Activated T-cell treated with anti-CD3 and anti-CD28 coated beads, Interleukin-2, amount 50 U/mL, for 24 hours (primary cell): ENCODE data around the gene PDZRN3.

Experiments used
- DNase-seq: peaks from one replicate; pipeline ENCODE4 v3.0.0-alpha.2; 2020
- H3K27ac Mint-ChIP-seq: 2 replicates; pipeline ENCODE4 v1.8.0; 2020; ENCODE audit warnings: mild to moderate bottlenecking, mixed read lengths
- H3K27me3 Mint-ChIP-seq: 2 replicates; pipeline ENCODE4 v1.8.0; 2020; ENCODE audit warnings: mixed read lengths
- H3K36me3 Mint-ChIP-seq: 2 replicates; pipeline ENCODE4 v1.8.0; 2020; ENCODE audit warnings: low read depth, mixed read lengths
- H3K4me1 Mint-ChIP-seq: 2 replicates; pipeline ENCODE4 v1.8.0; 2020; ENCODE audit warnings: low read depth, mixed read lengths
- H3K4me3 Mint-ChIP-seq: 2 replicates; pipeline ENCODE4 v1.8.0; 2020; ENCODE audit warnings: mild to moderate bottlenecking, moderate library complexity, mixed read lengths
- H3K9me3 Mint-ChIP-seq: 2 replicates; pipeline ENCODE4 v1.8.0; 2020; ENCODE audit warnings: mixed read lengths

Gene PDZRN3

GRCh38 chr3:73381551-73381950 lies 243.2 kb downstream of the PDZRN3 start:
- Mint-ChIP-seq H3K27me3 (no peaks in the 10 kb centered on the region), H3K4me3 (no peak overlapping the region), H3K27ac (no peak overlapping the region), H3K36me3 (no peaks in the 10 kb centered on the region), H3K9me3 (peaks cover 4% of the 10 kb centered on the region), H3K4me1 (no peaks in the 10 kb centered on the region)
- DNase-seq, result no peak

DNA sequence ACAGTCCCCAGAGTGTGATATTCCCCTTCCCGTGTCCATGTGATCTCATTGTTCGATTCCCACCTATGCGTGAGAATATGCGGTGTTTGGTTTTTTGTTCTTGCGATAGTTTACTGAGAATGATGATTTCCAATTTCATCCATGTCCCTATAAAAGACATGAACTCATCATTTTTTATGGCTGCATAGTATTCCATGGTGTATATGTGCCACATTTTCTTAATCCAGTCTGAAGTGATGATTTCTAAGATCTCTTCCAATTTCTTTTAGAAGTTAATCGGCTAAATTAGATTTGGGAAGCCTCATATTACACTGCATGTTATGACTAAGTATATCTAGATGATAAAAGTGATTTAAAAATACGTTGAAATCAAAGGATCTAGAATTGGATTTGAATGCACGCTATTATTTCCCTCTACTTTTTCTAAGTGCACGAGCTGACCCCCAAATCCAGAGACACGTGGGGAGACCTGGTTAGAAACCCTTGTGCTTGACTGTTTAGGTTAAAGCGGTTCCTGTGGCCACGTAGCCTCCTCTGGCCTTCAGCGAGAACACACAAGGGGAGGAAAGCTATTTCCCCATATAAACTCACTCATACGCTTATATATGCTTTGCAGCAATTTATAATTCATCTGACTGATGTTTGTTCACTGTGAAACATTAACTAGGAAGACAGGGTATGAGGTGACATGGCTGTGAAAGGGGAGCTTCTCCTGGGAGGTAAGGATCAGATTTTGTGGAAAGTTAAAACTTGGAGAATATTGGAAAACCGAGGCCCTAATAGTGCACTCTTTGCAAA lies 243.8 kb downstream of the PDZRN3 start:
- H3K27me3 Mint-ChIP-seq, result no peaks in the 10 kb centered on the region
- H3K27ac Mint-ChIP-seq, result no peak overlapping the region
- no peaks in the 10 kb centered on the region for H3K4me1 Mint-ChIP-seq
- no peaks in the 10 kb centered on the region for H3K36me3 Mint-ChIP-seq
- no peak overlapping the region for H3K4me3 Mint-ChIP-seq
- peaks cover 4% of the 10 kb centered on the region for H3K9me3 Mint-ChIP-seq
- DNase-seq, result no peak

DNA sequence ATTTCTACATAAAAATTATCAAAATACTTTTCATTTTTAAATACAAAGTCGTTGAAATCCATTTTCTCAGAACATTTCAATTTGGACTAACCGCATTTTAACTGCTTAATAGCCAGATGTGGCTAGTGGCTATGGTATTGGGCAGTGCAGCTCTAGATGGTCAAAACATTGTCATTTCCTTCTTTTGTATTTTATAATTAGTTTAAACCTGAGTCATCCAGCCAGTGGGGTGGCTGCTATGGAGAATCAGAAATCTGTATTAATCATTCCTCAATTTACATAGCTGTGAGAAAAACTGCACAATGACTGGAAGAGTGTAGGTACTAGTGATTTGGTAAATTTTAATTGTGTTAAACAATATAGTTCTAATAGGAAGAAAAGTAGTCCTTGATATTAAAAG lies 245.3 kb downstream of the PDZRN3 start:
- Mint-ChIP-seq H3K27ac (no peak overlapping the region), H3K36me3 (no peaks in the 10 kb centered on the region), H3K4me1 (no peaks in the 10 kb centered on the region), H3K9me3 (peaks cover 9% of the 10 kb centered on the region), H3K4me3 (no peak overlapping the region), H3K27me3 (no peaks in the 10 kb centered on the region)
- no peak for DNase-seq

GRCh38 chr3:73378207-73378606 lies 246.5 kb downstream of the PDZRN3 start:
- Mint-ChIP-seq H3K4me1 (no peaks in the 10 kb centered on the region), H3K4me3 (no peak overlapping the region), H3K27ac (no peak overlapping the region), H3K9me3 (peaks cover 11% of the 10 kb centered on the region), H3K36me3 (no peaks in the 10 kb centered on the region), H3K27me3 (no peaks in the 10 kb centered on the region)
- DNase-seq, result no peak

DNA sequence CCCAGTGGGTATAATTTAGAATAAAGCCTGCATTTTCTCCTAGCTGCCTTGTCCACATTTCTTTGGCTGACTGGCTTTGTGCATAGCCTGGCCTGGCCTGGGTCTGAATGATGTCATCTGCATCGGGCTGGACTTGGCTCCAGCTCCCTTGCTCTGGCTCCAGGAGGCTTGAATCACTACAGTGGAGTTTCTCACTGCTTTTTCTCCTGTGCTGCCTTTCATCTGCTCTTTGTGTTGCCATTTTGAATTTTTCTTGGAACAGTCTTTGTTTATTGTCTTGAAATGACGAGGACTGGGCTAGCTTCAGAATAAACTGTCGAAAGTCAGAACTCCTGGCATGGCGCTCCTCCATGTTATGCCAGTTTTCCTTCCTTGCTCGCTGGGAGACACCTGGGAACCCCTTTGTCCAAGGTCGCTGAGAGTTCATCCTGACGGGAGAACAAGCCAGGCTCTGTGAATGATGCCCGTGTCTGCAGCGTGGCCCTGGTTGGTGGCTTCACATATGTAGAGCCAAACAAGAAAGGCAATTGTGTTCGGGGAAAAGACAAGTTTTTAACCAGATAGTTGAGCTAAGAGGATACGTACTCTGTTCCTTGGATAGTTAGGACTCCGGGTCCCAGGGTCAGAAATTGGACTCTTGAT lies 258.9 kb downstream of the PDZRN3 start:
- no peaks in the 10 kb centered on the region for H3K4me1 Mint-ChIP-seq
- peaks cover 2% of the 10 kb centered on the region for H3K9me3 Mint-ChIP-seq
- no peaks in the 10 kb centered on the region for H3K36me3 Mint-ChIP-seq
- H3K27ac Mint-ChIP-seq, result no peak overlapping the region
- no peak for DNase-seq
- H3K4me3 Mint-ChIP-seq, result no peak overlapping the region
- H3K27me3 Mint-ChIP-seq, result no peaks in the 10 kb centered on the region

- no peak for DNase-seq
- Mint-ChIP-seq H3K36me3 (no peaks in the 10 kb centered on the region), H3K4me3 (no peak overlapping the region), H3K27ac (no peak overlapping the region), H3K27me3 (no peaks in the 10 kb centered on the region), H3K9me3 (peaks cover 4% of the 10 kb centered on the region), H3K4me1 (no peaks in the 10 kb centered on the region)
Observed at GRCh38 chr3:73364517-73364916, 260.2 kb downstream of the PDZRN3 start.

DNA sequence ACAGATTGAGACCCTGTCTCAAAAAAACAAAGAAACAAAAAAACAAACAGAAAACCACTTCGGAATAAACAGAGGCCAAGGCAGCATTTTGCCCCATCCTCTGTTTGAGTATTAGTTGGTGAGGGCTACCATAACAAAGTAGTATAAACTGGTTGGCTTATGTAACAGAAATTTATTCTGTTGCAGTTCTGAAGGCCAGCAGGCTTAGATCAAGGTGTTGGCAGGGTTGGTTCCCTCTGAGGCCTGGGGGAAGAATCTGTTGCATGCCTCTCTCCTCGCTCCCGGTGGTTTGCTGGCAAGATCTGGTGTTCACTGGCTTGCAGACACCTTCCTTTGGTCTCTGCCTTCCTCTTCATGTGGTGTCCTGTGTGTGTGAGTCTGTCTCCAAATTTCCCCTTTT lies 261.6 kb downstream of the PDZRN3 start:
- H3K9me3 Mint-ChIP-seq, result peaks cover 4% of the 10 kb centered on the region
- no peak overlapping the region for H3K4me3 Mint-ChIP-seq
- DNase-seq, result no peak
- no peaks in the 10 kb centered on the region for H3K36me3 Mint-ChIP-seq
- H3K27ac Mint-ChIP-seq, result no peak overlapping the region
- no peaks in the 10 kb centered on the region for H3K27me3 Mint-ChIP-seq
- no peaks in the 10 kb centered on the region for H3K4me1 Mint-ChIP-seq

- H3K4me3 Mint-ChIP-seq, result no peak overlapping the region
- H3K9me3 Mint-ChIP-seq, result peaks cover 4% of the 10 kb centered on the region
- H3K27me3 Mint-ChIP-seq, result no peaks in the 10 kb centered on the region
- H3K36me3 Mint-ChIP-seq, result no peaks in the 10 kb centered on the region
- DNase-seq, result no peak
- no peak overlapping the region for H3K27ac Mint-ChIP-seq
- H3K4me1 Mint-ChIP-seq, result no peaks in the 10 kb centered on the region
Observed at GRCh38 chr3:73361591-73361990, 263.1 kb downstream of the PDZRN3 start.

GRCh38 chr3:73353649-73354217 lies 271.0 kb downstream of the PDZRN3 start:
- DNase-seq, result no peak
- no peaks in the 10 kb centered on the region for H3K36me3 Mint-ChIP-seq
- no peaks in the 10 kb centered on the region for H3K4me1 Mint-ChIP-seq
- no peaks in the 10 kb centered on the region for H3K9me3 Mint-ChIP-seq
- peaks cover 4% of the 10 kb centered on the region for H3K27me3 Mint-ChIP-seq
- H3K27ac Mint-ChIP-seq, result no peak overlapping the region
- H3K4me3 Mint-ChIP-seq, result no peak overlapping the region

DNA sequence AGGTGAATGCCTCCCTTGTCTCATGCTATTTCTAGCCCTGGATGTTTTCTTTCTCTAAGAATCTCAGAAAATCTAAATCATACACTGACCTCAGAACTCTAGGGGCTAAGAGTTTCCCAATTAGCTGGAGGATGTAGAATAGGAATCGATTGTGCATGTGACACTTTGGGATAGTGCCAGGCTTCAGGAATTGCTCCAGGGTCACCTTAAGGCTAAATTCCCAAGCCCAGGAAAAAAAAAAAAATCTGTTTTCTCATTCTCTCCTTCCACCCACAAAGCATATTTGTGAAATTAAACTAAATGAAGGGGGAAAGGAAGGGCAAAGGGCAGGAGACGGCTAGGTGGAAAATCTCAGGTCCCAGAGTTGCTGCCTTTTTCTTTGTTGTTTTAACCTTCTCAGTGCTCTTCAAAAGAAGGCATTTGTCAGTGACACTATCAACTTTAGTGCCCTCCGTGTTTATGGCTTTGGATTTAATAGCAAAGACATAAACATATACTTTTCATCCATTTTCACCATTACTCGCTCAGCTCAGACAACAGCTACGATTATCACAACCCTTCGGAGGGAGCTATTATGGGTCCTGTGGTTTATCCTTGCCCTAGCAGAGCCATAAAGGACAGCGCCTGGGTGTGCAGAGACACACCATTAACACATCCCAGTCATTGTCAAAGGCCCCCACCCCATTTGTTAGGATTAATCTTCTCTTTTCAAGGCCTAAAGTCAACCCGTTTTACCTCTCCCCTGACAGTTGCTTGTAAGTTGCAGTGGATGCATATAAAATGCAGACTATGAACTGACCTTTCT lies 271.7 kb downstream of the PDZRN3 start:
- Mint-ChIP-seq H3K27me3 (peaks cover 4% of the 10 kb centered on the region), H3K36me3 (no peaks in the 10 kb centered on the region), H3K9me3 (no peaks in the 10 kb centered on the region), H3K4me3 (no peak overlapping the region), H3K27ac (no peak overlapping the region), H3K4me1 (no peaks in the 10 kb centered on the region)
- DNase-seq, result no peak

DNA sequence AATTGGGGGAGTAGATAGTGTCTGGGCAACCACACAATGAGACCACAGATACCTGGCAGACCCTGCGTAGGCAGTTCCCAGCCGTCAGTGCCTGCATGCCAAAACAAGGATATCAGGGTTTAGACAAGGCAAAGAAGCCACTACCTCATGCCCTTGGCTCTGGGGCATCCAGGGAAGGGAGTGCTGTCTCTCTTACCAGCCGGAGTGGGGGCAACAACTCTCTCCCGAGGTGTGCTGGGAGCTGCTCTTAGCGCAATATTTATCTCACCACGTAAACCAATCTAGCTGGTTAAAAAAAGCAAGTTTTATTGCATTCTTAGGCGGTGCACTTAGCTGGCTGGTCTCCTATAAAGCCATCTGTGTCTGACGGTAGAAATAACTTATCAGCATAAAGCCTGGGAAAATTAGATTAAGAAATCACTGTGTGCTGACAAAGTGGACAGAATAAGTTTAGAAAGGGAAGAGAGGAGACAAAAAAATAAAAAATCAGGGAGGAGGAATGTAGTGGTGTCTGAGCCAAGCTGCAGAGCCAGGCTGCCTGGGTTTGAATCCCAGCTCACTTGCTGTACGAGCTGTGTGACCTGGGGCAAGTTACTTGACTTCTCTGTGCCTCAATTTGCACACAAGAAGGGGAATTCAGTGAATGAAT lies 273.2 kb downstream of the PDZRN3 start:
- Mint-ChIP-seq H3K4me1 (no peaks in the 10 kb centered on the region), H3K36me3 (no peaks in the 10 kb centered on the region), H3K27ac (no peak overlapping the region), H3K9me3 (no peaks in the 10 kb centered on the region), H3K4me3 (no peak overlapping the region), H3K27me3 (peaks cover 4% of the 10 kb centered on the region)
- no peak for DNase-seq

DNA sequence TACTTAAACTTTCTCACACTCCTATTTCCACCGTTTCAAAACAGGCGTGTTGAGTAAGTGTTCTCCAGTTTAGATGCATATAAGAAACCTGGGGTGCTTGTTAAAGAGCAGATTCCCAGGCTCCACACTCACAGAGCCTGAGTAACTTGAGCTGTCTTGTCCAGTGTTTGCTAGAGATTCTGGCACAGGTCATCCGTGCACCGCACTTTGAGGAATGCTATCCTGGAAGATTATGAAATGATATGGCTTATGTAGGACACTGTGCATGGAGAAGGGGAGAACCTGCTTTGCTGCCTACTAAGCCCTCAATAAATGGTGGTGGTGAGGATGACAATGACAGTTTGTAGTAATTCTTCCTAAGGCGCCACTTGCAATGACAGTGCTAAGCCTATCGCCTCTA lies 273.7 kb downstream of the PDZRN3 start:
- Mint-ChIP-seq H3K36me3 (no peaks in the 10 kb centered on the region), H3K4me3 (no peak overlapping the region), H3K27me3 (peaks cover 6% of the 10 kb centered on the region), H3K27ac (no peak overlapping the region), H3K4me1 (no peaks in the 10 kb centered on the region), H3K9me3 (no peaks in the 10 kb centered on the region)
- DNase-seq, result no peak

- no peaks in the 10 kb centered on the region for H3K9me3 Mint-ChIP-seq
- H3K36me3 Mint-ChIP-seq, result no peaks in the 10 kb centered on the region
- peaks cover 8% of the 10 kb centered on the region for H3K27me3 Mint-ChIP-seq
- DNase-seq, result no peak
- no peak overlapping the region for H3K4me3 Mint-ChIP-seq
- no peak overlapping the region for H3K27ac Mint-ChIP-seq
- no peaks in the 10 kb centered on the region for H3K4me1 Mint-ChIP-seq
Observed at GRCh38 chr3:73349657-73350056, 275.1 kb downstream of the PDZRN3 start.

DNA sequence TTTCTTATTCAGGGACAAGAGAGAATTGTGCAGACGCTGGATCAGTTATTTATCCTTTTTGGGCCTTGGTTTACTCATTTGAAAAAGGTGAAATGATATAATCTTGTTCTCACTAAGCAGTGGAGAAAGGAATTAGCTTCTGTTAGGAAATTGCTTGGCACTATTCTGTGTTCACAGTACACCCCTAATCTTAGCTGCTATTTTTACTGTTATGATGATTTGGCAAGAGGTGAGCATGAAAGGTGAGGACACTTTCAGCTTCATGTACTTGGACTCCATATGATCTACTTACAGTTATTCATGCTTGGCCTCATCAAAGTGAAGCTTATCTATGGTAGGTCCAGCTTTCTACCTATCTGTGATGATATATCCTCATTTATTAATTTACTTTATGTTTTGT lies 282.7 kb downstream of the PDZRN3 start:
- Mint-ChIP-seq H3K4me1 (no peaks in the 10 kb centered on the region), H3K27ac (no peak overlapping the region), H3K4me3 (no peak overlapping the region), H3K36me3 (no peaks in the 10 kb centered on the region), H3K9me3 (no peaks in the 10 kb centered on the region), H3K27me3 (peaks cover 3% of the 10 kb centered on the region)
- no peak for DNase-seq
